ENCODE measurements around the gene CTSD. TPM values are rescaled to one million over a fixed set of nuclear protein-coding genes. Genes with fewer than 3 reads are reported as not detected.

CTSD gene
- total and polyA plus RNA-seq, 2 of the 8 experiments (the other 6 are each of a cell fraction or from before 2014, with no cell fraction given) = 169 to 173 TPM

- no peak for TF ChIP-seq CTBP2 (IDR thresholded peaks at IDR 0.05; ENCODE audit: borderline replicate concordance, insufficient read depth, insufficient read length, low read length)
- TF ChIP-seq SIN3A (conservative IDR thresholded peaks at IDR 0.05 in 1 of 2, IDR thresholded peaks at IDR 0.05 in 1 of 2; ENCODE audit: low read depth in 1 of 2, low read length in 2 of 2) = no peak
- TF ChIP-seq FOSL1 (IDR thresholded peaks at IDR 0.05; ENCODE audit: insufficient read depth, low read depth, low read length) = no peak
- no peak for TF ChIP-seq TCF12 (IDR thresholded peaks at IDR 0.05; ENCODE audit: low read depth, low read length)
- no peak for TF ChIP-seq SIRT6 (IDR thresholded peaks at IDR 0.05; ENCODE audit: low read length)
- TF ChIP-seq HDAC6 (IDR thresholded peaks at IDR 0.05; ENCODE audit: low read depth, low read length) = no peak
- TF ChIP-seq TBP (IDR thresholded peaks at IDR 0.05; ENCODE audit: low read depth, low read length) = no peak
Measured at GRCh38 chr11:1714908-1715885, 48.5 kb downstream of the CTSD start (continued).
